HG03103 (cell line): ENCODE data around the gene KRT39.

Source experiments
- ATAC-seq: cut with Tn5 transposase; IDR thresholded peaks from one replicate; pipeline ENCODE4 v1.9.1; 2021; ENCODE audit warnings: low read depth; ENCODE audit not compliant: unreplicated experiment

The KRT39 gene

DNA sequence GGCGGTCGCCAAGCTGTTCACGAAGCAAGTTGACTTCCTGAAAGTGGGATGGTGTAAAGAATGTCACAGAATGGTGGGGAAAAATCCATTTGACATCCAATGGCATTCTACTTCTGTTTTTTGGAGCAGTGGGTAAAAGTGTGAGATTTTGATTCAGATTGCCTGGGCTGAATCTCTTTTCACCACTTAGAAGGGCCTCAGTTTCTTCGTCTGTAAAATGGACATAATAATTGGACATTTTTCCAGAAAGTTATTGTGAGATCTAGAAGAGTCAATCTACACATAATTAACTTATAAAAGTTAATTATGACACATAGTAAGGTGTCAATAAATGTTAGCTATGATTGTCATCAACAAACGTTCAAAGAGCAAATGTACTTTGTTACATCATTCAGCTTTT lies 14.4 kb upstream of the KRT39 start:
- no peak for ATAC-seq

DNA sequence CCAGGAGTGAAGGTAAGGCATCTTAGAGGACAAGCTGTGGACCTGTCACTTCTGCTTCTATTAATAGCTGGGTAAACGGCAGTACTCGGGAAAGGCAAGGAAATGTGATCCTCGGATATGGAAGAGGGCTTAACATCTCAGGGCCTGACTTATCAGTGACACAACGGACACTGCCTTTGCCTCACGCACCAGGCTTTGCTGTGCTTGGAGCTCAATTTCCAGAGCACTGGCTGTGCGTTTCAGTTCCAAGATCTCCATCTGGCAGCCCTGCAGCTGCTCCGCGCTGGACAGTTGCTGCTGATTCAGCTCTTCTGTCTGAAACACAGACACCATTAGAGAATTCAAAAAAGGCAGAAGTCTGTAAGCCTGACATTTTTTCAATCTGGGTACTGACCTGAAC lies 13.8 kb upstream of the KRT39 start:
- no peak for ATAC-seq

DNA sequence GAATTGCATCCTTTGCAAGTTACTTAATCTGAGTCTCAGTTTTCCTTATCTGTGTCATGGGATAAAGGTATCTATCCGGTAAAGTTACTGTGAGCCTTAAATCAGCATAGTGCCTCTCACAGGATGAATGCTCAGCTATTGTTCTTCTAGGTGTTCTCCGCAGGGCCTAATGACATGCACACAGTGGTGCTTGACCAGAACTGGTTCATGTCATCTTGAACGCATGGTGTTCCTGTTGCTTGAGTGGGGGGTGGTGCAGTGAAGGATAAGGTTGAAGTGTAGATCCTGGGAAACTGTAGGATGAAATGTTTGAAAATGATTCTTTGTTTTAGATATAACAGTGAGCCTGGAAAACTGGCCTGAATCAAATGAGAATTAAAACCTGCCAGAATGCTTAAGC lies 13.4 kb upstream of the KRT39 start:
- no peak for ATAC-seq

DNA sequence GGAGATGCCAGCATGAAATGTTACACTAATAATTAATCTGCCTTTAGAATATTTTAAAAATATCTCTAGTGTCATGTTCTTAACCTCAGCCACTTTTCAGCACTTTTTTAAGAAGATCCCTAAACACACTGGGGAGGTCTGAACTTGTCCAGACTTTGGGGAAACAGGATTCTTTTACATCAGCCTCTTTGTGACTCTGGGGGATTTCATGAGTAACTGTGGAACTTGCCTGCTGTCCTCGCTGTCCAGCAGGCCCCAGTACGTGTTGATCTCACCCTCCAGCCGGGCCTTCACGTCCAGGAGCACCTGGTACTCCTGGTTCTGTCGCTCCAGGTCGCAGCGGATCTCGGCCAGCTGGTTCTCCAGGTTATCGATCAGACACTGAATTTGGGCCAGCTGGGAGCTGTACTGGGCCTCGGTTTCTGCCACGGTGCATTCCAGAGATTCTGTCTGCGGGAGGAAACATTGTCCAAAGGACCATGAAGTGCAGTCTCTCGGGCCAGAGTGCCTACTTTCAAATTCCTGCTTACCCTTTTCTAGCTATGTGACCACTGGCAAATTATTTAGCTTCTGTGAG lies 11.9 kb upstream of the KRT39 start:
- no peak for ATAC-seq

DNA sequence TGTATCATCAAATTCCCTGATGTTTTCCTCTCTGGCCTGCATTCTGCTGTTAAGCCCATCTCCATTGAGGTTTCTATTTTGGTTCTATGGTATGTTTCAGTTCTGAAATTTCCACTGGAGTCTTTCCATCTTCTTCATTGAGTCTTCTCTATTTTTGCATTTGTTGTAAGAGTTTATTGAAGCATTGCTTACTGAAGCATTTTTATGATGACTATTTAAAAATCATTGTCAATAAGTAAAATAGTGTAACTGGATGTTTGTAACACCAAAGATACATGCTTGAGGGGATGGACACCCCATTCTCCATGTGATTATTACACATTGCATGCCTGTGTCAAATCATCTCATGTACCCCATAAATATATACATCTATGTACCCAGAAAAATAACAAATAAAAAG lies 8.8 kb upstream of the KRT39 start:
- ATAC-seq: no peak

DNA sequence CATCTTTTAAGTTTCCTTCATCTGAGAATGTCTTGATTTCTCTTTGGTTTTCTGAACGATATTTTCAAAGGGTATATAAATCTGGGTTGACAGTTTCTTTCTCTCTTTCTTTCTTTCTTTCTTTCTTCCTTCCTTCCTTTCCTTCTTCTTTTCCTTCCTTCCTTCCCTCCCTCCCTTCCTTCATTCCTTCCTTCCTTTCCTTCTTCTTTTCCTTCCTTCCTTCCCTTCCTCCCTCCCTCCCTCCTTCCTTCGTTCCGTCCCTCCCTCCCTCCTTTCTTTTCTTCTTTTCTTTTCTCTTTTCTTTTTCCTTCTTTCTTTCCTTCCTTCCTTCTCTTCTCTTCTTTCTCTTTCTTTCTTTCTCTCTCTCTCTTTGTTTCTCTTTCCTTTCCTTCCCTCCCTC lies 7.6 kb upstream of the KRT39 start:
- no peak for ATAC-seq

DNA sequence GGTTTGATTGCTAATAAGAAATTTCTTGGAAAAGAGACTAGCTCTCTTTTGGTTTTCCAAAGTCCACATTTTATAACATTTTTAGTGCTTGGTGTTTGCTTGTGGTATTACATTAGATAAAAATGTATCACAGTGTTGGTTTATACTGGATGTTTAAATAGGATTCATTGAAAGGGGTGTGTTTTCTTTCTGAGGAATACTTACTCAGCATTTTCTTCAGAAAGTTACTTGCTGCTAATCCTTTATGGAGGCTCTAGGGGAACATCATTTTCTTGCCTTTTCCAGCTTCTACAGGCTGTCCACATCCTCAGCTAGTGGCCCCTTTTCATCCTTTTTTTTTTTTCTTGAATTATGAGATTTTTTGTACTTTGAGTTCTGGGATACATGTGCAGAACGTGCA lies 834 bp upstream of the KRT39 start:
- no peak for ATAC-seq

DNA sequence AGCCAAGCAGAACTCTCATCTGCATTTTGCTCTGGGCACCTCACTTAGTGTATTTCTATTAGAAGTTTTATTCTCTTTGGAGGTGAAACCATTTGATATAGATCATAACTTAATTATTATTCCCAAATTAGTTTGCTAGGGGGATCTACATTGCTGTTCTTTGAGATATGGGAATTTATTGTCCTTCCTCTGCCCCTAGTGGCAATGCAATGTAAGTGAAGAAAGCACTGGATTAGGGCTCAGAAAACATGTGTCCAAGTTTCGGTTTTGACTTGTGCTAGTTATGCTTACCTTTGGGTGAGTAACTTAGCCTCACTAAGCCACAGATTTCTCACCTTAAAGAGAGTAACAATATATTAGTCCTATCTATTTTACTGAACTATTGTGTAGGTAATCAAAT lies 2.9 kb downstream of the KRT39 start:
- no peak for ATAC-seq

DNA sequence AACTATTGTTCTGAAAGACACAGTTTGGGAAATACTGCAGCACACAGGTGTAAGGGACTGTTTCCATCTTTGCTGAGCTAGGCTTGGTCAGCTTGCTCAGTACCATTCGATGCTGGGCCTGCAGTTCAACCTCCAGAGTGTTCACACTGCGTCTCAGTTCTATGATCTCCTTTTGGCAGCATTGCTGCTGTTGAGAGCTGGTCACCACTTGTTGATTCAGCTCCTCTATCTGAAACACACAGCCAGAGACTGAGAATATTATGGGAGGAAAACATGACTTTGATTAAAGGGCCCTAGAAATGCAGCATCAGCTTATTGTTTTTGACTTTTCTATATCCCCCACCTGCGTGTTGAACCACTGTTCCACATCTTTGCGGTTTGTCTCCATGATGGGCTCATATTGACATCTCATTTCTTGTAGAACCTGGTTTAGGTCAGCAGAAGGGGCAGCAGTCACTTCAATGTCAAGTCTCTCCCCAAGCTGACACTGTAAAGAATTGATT lies 4.6 kb downstream of the KRT39 start:
- ATAC-seq: no peak

DNA sequence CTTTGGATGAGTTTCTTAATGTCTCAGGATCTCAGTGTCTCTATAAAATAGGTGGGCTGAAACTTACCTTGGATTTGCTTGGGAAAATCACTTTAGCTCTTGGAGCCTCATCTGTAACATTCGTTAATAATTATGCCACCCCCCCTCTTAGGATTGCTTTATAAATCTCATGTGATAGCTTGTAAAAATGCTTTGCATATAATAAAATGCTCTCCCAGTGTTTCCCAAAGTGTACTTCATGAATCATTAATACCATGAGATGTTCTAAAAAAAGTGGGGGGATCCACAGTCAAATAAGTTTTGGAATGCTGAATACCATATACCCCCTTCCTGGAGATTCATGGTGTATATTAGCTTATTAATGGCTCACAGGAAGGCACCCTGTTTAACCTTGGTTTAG lies 5.2 kb downstream of the KRT39 start:
- ATAC-seq: no peak

DNA sequence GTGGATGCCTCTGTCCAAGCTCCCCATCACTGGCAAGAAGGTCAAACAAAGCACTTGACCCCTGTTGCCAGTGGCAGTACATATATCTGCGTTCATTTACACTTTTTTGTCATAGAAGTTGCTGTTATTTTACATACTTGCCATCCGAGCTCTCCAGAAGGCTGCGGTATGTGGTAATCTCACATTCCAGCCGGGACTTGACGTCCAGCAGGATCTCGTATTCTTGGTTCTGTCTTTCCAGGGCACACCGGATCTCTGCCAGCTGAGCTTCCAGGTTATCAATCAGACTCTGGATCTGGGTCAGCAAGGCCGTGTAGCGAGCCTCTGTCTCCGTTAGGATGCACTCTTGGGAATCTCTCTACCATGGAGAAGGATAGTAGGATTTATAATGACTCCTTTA lies 6.6 kb downstream of the KRT39 start:
- no peak for ATAC-seq

DNA sequence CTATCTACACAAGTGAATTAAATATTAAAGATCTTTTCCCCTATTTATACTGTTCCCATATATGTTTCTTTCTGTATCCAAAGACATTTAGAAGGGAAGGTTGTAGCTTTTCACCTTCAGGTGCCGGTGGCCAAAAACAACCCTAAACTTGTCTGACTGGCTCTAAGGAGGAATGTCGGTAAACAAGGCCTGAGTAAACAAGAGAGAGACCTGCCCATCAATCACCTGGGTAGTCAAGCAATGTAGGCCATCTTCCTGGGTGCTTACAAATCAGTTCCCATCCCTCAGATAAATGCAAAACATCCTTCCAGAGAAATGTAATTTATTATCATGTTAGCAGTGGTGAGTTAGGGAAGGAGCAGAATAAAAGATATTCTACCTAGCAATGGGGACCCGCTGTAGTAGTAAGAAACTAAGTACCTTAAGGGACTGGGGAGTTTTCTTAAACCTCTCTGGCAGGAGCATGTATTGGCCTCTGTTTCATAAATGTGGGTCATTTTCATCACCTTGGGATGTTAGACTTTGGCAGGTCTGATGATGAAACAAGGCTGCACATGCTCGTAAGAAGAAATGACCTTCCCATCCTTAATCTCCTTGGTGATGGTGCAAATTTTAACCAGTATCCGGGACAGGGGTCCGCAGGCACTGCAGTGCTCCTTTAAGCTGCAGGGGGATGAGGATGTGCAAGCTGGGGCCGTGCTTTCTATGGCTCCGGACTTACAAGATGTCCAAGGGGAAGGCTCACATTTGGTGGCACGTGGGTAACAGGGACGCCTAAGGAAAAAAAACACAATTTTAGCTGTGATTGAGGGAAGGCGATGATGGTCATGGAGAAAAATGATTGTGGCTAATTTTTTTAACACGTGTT lies 8.4 kb downstream of the KRT39 start:
- no peak for ATAC-seq

DNA sequence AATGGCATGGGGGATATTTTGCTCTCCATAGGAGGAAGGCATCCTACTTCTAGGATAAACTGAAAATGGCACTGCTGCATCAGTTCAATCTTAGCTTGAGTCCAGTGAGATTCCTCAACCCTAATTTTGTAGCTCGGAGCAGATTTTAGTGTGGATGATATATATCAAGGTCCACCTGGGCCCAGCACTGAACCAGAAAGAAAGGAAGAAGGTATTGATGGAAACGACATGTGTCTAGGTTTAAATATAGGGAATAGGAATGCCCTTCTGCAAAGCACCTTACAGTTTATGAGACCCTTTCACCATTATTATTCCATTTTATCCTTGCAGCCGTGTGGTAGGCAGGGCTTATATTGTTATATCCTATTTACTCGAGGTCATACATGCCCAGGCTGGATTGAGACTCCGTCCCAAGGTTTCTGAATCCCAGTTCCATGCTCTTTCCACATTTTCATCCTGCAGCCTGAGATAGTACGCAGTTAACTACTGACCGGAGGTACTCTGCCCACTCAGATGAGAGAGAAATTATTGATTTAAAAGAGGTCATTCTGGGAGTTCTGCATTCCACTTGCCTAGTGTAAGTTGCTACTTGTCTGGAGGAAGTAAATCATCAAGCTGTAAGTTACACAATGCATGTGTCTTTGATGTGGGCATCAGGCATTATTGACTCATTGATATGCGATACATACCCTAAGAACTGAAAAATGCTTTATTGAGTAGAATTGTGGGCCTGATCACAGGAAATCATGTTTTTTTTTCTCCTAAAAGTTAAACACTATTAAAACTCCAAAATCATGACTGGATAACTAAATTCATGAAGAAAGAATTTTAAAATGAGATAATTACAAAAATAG lies 10.1 kb downstream of the KRT39 start:
- no peak for ATAC-seq

DNA sequence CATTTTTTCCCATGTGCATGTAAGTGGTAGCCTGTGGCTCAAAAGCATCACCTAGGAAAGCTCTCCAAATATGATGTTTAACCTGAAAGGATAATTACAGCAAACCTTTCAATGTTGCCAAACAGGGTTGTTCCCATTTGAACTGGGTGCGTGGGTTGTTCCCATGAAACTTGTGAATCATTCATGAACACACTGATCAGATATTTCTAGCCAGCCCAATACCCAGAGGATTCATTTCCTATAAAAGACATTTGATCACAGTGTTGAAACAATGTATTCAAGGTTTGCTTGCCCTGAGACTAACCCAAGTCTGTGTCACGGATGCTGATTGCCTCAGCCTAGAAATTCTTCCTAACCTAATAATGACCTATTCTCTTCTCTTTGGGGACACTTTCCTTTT lies 12.9 kb downstream of the KRT39 start:
- ATAC-seq: no peak

DNA sequence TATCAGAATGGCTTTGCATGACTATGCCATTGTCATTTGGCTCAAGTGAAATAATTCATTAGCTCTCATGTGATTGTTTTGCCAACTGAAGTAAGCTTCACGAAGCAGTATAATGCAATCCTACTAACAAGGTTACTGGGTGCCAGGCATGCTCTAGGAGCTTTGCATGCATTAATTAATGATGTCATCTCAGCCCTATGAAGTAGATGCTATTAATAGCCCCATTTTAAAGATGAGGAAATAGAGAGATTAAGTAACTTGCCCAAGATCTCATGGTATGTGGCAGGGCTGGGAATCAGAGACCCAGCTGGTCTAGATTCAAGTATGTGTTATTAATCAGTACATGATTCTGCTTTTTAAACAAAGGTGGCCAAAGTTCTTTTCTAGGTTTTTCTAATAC lies 14.1 kb downstream of the KRT39 start:
- no peak for ATAC-seq

DNA sequence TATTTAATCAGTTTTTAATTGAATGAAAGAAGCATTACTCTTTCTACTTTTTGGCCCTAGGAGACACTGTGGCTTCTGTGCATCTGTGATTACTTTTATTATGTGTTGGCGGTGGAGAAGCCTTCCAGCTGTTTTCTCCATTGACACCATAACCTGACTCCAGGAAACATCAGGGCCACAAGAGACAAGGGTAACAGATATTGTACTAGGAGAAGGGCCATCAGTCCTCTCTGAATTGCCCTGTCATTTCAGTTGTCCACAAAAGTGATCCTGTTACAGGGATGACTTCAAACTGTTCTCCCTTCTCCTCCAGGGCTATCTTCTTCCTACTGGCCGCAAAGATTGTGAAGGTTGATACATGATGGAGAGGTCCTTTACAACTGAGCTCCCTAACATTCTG lies 14.6 kb downstream of the KRT39 start:
- ATAC-seq: no peak

DNA sequence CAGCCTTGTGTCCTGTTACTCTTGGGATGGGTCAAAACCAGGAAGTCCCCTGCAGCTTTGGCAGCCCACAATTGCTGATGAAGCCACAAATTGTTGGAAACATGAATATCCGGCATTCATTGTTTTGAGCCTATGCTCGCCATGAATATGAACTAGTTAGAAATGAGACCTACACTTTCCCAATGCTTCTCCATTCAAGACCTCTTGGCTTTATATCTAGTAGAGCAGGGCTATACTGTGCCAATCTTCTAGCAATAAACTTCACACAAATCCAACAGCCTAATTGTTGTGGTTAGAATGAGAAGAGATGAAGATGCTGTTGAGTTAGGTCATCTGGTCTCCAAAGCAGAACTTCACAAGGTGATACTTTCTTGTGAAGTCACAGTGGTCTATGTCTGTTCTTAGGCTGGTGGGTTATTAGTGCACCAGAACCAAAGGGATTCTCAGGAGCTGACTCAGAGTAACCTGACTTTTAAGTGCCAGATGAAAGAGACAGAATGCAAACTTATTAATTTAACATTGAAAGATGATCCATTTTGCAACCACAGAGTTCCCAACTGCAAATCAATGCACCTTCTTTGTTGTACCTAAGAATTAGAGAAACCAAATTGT lies 15.6 kb downstream of the KRT39 start:
- no peak for ATAC-seq

DNA sequence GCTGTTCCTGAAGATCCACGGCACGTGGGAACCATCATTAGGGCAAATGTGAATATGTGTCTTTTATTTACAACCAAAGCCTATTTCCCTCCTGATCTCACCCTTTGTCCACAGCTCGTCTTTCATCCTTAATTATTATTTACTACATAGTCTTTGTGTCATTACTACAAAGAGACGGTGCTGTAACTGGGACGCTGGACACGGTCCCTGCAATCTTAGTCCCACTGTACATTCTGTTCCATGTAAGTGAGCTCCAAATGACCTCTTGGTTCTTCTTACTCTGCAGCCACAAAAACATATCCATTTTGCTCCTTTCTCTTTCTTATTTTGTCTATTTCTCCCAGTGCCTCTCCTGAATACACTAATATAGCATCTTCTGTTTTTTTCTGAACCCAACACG lies 16.6 kb downstream of the KRT39 start:
- no peak for ATAC-seq

DNA sequence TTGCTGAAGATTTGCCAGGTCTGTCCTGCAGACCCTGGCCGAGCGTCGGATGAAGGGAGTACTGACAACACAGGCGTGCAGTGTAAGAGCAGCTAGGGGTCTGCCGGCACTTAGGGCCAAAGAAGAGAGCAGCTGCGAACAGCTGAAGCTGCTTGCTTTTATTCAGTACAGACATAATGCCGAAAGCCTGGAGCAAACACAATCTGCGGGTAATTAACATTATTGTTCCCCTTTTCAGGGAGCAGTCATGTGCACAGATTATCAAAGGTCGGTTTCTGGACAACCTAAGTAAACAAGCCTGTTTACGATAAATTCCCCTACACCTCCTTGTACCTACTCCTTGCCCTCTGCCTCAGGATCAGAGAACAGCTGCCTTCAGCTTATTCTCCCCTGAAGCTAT lies 17.3 kb downstream of the KRT39 start:
- ATAC-seq: no peak

DNA sequence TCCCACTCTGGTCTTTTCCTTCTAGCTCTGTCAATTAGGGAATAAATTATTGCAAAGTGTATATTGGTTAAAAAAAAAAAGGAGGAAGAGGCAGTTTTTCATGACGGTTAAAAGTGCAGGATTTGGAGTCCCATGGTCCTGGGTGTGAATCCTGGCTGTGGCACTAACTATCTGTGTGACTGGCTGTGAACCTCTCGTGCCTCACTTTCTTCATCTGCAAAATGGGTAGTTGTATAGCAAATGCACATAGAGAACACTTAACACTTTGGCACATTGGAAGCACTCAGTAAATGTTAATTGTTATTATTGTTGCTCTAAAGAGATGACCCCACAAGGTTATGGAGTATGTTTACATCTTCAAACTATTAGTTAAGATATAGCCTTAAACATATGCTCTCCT lies 18.8 kb downstream of the KRT39 start:
- no peak for ATAC-seq

DNA sequence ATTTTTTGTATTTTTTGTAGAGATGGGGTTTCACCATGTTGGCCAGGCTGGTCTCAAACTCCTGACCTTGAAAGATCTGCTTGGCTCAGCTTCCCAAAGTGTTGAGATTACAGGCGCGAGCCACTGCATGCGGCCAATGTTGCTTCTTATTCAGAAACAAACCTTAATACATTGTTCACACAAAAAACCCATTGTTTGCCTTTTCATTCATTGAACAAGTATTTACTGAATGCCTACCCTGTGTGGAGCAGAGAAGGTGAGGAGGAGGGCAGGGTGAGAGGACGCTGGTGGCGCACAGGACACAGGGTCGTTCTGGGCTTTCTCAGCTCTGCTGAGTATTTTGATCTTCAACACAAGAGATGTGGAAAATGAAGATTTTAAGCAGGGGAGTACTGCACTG lies 21.3 kb downstream of the KRT39 start:
- no peak for ATAC-seq
